HepG2 (cell line): ENCODE measurements around the gene LRP1B.

ENCODE experiments used
- KDM5B ChIP-seq: sonication (generic); formaldehyde crosslinking; IDR thresholded peaks from 2 replicates; pipeline ENCODE4 v1.4.0; 2020; ENCODE audit warnings: missing genetic modification reagents, mild to moderate bottlenecking, borderline replicate concordance
- SRSF4 ChIP-seq: fragments of 200-400 bp; formaldehyde crosslinking; IDR thresholded peaks from one replicate; pipeline ENCODE4 v1.6.1; 2018; ENCODE audit warnings: mild to moderate bottlenecking, low read depth, low read length, moderate library complexity; ENCODE audit not compliant: poor library complexity, severe bottlenecking
- SRSF9 ChIP-seq: fragments of 200-400 bp; formaldehyde crosslinking; IDR thresholded peaks from 2 replicates; pipeline ENCODE4 v1.6.1; 2018; ENCODE audit warnings: borderline replicate concordance, mild to moderate bottlenecking, low read depth, low read length; ENCODE audit not compliant: insufficient read depth, poor library complexity, severe bottlenecking
- SUZ12 ChIP-seq: fragments of 150-350 bp; IDR thresholded peaks from 2 replicates; pipeline ENCODE4 v1.6.1; 2014; ENCODE audit warnings: low read depth, low read length
- TCF7 ChIP-seq: sonication (generic); IDR thresholded peaks from 2 replicates; pipeline ENCODE4 v1.6.1; 2016; ENCODE audit warnings: antibody characterized with exemption, low read depth
- ZNF567 ChIP-seq: sonication (generic); formaldehyde crosslinking; IDR thresholded peaks from 2 replicates; pipeline ENCODE4 v1.8.1; 2023; ENCODE audit warnings: mild to moderate bottlenecking, missing genetic modification reagents, borderline replicate concordance

GRCh38 chr2:140680862-140681261, 1450.0 kb downstream of the LRP1B start:
- TF ChIP-seq SRSF9 = no peak
- TF ChIP-seq TCF7 = no peak
- TF ChIP-seq KDM5B (CRISPR knock-in tag) = no peak
- no peak for TF ChIP-seq ZNF567 (CRISPR knock-in tag)
- no peak for TF ChIP-seq SUZ12
- no peak for TF ChIP-seq SRSF4
